NCI-H1436 treated with DMSO at 0.1 percent for 48 hours (cell line): ENCODE data around the gene GRM8.

Experiments
- DNase-seq: peaks from one replicate; lab custom pipeline; 2025; lab: John Stamatoyannopoulos, UW

GRM8 gene

DNA sequence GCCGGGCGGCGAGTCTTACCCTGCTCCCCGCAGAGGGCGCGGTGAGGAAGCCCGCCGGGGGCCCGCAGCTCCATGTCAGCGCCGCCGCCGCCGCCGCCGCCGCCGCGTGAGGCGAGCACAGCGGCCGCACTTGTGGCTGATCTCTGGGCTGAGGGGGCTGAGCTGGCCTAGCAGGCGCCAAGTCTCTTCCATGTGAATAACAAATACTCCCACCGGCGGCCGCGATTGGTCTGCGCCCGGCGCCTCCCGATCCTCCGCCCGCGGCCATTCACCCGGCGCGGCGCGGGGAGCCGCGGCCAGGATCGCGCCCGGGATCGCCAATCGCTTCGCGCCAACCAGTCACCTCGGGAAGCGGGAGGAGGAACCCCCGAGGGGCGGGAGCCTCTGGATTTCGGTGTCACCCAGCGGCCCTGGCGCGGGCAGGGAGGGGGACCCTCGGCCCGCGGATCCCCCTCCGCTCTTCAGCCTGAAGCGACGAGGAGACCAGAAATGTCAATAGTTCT is at the start of gene GRM8:
GRM8 (minus strand) TSS at position 164 of the 503 bp plus-strand sequence.
- DNase-seq = no peak

DNA sequence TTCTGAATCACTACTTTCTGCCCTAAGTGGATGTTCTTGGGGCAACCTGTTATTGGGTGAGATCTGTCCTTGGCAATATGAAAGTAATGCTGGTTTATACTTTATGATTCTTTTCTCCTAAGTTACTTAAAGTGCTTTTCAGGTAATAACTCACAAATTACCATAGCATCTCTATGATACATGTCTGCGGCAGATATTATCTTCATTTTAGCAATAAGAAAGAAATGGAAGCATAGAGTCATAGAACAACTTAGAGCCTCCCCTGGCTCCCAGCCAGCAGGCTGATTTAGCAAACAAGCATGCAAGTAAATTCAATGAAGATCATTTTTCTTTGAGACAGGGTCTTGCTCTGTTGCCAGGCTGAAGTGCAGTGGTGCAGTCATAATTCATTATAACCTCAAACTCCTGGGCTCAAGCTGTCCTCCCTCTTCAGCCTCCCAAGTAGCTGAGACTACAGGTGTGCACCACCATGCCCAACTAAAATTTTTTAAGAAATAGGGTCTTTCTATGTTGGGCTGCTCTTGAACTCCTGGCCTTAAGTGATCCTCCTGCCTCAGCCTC is 38.1 kb upstream of the GRM8 start:
- no peak for DNase-seq

DNA sequence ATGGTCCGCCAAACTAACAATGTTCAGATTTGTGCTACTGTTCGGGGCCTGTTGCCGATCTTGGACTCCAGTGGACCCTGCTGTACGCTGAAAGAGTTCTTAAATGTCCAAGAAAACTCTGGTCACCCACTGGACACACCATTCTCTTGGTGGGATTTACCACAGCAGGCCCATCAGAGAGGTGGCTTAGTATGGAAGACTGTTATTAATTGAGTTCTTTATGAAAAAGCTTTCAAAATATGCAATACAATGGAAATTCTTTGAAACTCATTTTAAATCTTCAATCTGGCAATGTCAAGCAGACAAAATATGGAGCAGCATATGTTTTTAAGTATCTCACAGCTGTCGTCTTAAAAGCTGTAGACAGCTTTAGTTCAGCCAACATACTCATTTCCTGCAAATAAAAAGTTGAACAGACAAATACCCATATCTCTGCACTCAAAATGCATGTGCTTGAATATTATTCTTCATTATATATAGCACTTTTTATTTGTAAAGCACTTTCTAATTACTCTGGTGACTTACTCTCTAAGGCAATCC is 37.4 kb upstream of the GRM8 start:
- no peak for DNase-seq

DNA sequence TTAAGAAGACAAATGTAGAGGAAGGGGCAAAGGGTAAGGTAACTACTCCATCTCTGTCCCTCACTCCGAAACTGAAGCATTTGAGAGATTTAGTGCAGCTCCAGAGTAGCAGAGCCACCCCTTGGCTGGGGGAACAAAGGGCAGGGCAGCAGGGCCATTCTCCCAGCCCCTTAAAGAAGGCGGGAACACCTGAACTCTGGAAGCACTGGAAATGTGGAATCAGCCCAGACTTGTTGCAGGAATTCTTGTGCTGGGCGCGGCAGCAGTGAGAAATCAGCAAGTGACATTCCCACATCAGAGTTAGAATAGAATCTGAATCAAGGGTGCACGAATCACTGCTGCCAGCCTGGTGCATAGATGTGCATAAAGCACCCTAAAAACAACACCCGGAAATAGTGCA is 34.4 kb upstream of the GRM8 start:
- no peak for DNase-seq

DNA sequence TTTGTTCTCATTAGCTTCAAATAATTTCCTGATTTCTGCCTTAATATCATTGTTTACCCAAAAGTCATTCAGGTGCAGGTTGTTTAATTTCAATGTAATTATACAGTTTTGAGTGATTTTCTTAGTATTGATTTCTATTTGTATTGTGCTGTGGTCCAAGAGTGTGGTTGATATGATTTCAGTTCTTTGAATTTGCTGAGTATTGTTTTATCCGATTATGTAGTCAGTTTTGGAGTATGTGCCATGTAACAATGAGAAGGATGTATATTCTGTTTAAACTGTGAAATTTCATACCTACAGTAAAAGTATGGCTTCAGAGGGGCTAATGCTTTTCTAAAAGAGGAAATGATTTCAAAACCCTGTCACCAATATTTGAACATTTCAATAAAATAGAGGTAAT is 17.4 kb upstream of the GRM8 start:
- DNase-seq = no peak

DNA sequence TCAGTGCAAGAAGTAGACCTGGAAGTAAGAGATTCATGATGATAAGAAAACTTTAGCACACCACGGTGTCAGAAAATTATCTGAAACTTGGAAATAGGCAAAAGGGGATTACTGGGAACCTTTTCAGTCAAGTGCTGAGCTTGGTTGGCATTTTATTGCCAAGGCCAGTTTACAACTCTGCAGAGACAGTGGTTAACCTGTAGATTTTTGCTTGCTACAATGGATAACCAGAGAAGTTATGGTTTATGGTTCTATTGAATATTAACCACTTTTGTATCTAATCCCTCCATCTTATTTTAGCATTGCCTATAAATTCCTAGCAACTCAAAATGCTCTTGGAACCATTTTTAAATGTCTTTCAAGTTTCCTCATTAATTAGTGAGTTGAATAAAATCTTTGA is 13.3 kb upstream of the GRM8 start:
- no peak for DNase-seq

DNA sequence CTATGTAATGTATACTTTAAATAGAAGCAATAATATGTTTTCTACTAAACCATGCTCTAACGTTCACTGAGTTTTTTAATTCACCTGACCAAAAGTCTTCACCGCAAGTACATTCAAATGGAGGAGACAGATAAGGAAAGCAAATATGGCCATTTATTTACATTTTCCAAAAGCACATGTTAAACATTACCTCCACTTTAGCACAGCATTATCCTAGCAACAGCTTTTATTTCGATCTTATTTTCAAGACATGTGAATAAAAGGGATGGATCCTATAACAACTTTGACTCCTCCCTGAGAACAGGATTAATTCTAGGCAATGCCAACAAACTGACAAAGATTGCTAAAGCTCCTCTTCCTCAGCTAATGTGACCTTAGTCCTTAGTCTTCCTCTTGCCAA is 11.5 kb upstream of the GRM8 start:
- no peak for DNase-seq

DNA sequence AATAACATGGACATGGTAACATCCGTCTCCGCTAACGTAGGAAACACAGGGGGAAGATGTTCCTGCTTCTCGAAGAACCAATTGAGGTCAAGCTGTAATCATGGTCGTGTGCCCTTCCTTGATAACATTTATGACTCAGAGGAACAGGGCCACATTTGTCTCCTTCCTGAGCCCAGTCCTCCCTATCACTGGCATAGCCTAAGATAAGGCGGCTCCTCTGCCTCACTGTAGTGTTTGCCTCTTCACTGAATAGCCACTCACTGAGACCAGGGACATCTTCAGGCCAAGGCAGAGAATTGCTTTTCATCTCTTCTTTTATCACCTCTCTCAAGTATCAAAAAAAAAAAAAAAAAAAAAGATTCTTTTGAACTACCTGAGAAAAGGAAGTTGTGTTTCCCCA is 5.4 kb upstream of the GRM8 start:
- no peak for DNase-seq

DNA sequence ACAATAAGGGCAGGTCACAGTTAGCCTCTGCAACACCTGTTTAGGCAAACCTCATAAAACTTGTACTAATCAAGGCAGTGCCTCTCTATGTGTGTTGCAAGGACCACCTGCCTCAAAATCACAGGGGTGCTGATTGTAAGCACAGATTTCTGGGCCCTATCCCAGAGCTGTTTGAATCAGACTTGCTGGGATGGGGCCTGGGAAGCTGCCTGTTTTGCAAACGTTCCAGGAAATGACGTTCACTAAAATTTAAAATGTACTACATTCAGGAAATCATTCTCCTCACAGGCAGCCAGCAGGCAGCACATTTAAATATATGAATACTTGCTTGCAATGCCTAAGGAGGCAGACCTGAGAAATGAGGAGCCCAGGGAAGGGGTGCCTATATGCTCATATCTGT is 4.3 kb upstream of the GRM8 start:
- no peak for DNase-seq

DNA sequence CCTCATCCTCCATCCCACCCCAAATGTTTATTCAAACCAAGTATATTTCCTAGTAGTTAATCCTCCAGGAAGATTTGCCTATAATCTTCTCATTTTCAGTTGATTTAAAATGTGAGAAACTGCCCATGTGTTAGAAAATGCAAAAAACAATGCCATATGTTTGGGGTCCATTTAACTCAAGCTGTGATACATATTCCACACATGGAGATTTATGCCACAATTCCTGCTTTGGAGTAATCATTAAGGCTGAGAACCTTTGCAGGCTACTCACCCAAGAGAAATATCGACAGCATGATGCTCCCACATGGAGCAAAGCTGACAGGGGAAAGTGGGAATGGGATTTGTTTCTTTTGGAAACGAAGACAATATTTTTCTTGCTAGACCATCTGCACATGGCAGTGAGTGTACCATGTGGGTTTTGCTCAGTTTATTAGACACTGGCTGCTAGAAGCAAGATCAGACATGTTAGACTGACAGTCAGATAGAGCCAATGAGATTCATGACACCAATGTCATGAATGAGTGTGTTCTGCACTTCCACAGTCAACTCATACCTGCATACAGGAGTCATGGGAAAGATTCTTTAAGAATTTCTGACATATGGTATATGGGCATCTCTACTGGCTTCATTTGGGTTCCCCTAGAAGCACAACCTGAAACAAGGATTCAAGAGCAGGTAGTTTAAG is 3.4 kb upstream of the GRM8 start:
- no peak for DNase-seq

DNA sequence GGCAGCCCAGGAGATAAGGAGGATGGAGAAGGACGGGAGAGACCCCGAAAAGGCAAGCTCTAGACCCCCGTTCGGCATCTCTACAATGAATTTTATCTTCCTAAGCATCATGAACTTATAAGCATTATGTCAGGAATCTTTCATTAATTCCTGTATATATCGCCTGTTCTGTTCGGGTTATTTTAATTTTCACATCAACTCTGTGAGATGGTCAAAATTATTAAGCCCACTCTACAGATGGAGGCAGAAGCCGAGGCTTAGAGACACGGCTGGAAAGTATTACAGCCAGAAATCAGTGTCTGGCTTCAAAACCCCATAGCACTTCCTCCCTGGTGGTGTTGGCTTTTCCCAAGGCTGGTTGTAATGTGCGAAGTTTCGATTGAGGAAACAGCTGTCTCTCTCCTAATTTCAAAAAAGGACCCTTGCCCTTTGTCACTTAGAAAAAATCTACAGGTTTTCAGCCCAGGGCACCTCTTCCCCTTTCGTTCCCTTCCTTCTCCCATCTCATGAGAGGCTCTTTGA is 1.5 kb upstream of the GRM8 start:
- no peak for DNase-seq

DNA sequence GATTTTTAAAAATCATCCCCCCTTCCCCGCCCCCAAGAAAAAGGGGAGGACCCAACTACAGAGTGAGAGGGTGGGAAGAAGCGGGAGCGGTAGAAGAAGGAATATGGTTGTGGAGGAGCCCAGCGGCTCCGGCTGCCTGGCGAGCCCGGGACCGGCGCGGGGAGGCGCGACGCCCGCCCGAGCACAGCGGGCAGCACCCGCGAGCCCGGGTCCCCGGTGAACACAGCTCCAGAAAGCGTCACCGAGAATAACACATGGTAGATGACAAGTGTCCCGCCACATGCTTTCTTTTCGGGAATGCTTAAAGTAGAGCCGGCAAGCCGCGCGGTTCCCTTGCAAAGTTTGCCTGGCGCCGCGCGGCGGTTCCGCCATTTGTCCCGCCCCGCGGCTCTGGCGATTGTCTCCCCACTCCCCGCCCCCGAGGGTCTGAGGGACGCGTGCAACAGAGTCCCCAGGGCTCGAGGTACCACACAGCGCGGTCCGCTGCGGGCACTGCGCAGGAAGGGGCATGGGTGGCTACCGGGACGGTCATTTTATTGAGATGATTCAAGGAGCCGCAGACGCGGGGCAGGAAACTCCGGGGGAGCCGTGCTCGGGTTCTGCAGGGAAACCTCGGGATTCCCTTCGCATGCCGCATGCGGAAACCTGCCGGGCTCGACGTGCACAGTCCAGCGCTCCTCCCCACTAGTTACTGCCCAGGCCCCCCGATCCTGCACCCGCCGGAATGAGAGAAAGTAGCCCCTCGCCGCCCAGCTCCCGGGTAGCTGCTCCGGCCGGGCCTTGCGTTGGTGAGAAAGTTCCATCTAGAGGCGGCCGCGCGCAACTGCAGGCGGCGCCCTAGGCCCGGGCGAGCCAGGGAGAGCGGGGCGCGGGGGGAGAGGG is 781 bp upstream of the GRM8 start:
- peak; percentile 33 for DNase-seq

DNA sequence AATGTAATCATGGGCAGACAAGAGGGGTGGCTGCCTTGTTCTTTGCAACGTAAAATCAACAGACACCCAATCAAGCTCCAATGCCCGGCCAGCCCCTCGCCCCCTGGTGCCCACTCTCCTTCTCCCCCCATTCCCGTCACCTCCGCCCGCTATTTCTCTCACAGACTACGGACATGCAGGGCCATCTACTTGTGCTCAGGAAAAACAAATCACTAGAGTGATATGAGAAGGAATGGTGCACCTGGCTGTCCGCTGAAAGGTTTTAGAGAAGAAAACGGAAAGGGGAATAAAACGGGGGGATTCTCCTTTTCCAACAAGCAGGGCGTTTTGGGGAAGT is 396 bp downstream of the GRM8 start:
- DNase-seq = no peak

DNA sequence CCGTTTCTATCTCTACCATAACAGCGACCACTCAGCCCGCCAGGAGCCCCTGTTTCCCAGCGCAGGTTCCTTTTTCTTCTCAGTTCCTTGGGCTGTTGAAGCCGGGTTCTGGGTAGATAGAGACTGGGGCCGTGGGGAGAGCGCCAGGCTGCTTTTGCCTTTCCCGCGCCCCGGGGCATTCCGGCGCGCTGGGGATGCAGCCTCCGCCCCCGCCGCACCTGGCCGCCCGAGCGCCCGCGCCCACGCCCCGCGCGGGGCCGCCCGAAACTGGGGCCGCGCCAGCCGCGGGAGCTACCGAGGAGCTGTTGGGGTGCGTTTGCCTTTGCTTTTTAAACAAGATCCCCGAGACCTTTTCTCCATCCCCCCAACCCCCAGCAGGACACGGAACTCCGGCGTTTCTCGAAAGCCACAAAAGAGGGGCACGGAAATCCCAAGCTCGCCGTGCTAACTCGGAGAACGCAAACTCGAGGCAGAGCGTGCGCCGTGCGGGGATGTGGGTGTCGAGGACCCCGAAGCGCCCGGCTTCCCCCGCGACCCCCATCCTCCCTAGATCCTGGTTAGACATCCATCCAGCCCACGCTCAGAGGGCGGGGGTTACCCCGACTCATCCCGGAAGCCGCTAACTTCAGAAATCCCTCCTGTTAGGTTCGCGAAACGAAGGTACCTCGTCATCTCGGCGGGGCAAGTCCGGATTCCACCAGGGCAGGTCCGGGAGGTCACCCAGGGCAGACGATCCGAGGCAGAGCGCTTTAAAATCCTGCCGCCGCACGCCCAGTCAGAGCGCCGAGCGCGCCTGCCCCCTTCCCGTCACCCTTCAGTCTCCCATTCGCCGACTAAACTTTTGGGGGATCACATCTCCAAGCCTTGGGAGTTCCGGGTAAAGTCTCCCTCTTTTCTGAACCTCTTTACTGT is 1.0 kb downstream of the GRM8 start:
- DNase-seq = no peak

DNA sequence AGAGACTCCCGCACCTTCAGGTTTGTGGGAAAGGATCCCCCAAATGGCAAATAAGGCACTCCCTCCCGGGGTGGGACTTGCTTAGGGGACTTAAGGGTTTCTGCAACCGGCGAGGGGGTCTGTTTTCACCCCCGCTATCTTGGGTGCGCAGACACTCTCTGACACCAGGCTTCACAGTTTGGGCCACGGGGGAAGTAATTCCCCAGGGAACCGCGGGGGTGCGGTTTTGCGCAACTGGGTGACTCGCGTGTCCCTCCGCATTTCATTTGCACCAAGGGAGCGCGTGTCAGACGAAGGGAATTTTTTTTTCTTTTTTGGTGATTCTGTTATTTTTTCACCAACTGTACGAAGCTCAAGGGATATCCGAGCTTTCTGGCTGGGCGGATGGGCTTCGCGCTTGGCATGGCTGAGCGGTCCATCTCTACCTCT is 1.7 kb downstream of the GRM8 start:
- DNase-seq = no peak

DNA sequence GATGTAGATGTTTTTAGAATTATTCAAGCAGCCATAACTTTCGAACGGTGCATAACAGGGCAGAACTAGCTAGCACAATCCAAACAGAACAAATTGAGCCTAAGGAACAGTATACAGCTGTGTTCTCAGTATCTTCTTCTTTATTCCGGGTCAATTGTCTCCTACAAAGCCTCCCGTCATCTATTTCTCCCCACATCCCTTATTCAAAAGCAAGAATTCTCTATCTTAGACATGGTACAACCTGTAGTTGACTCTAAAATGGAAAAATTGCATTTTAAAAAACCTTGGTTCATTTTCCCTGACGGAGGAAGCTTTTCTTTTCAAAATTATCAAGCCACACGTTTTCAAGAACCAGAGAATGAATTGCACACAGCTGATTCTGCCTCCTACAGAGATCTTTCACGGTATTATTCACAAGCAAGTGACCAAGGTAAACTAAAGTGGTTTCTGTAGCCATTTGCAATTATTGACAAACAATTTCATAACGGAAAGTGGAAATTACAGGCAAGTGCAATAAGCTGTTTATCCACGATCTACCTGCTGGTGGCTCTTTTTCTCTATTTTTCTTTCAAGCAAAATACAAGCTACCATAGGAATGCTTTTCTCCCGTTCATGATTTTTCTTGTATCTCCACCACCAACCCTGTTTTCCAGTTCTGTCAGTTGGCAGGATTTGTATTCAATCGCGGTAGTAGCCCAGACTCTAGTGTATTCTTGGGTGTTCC is 2.3 kb downstream of the GRM8 start:
- DNase-seq = no peak

DNA sequence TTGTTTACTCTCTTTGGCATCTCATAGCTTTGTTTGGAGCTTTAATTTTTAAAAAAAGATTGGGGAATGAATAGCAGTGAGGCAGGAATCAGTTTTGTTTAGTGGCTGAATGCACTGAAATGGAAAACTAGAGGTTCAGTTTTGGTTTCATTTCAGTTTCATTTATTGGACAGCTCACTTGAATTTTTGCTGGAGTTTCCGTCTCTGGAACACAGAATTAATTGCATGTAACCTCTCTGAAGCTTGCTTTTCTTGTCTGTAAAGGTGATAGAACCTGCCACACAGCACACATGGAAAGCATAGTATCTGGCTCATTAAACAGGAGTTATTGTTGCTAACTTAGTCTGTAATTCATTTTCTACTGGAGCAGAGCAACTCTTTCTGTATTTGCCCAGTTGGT is 7.1 kb downstream of the GRM8 start:
- no peak for DNase-seq

DNA sequence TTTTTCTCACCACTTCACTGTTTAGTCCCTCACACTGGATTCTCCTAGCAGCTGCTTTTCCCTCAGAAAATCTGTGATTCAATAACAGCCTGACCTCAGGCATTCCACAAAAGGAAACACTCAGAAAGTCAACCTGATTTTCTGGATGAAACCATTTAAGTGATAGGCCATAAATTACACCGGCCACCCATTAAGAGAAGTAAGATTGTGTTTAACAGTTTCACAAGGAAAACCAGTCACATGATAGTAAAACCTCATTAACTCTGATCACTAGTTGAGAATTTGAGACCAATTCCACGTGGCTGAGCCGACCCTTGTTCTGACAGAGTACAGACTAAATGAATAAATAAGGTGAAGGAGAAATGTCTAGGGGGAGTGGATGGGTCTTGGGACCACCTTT is 7.7 kb downstream of the GRM8 start:
- no peak for DNase-seq

DNA sequence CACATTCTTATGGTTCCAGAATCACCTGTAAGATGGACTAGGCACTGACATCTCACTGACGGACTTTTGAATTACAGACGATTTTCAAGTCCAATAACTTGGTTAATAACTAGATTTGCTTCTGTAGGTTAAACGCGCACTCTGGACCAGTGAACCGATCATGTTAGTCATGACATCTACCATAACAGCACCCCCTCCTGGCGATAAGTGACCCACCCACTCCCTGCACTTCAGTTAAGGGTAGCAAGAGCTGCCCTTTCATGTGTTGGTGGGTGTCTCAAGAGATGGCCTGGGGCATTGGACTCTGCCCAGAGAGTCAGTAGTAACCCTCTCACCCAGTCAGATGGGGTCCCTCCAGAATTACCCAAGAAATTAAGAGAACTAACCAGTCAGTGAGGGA is 12.9 kb downstream of the GRM8 start:
- no peak for DNase-seq

DNA sequence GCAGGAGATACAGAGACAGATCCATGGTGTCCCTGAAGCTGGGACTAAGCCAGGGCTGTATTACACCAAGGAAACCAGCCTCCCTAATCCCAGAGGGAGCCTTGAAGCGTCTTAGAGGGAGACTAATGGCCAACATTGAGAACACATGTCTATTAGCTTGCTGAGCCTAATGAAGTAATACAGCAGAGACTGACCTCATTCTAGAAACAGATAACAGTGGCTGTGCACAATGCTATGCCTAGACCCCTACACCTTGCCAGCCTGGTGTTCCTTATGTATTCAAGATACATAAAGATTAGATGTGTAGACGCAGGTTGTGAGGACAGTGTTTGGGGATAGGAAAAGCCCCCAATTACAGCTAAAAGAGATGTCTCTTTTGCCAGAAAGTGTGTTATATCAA is 19.1 kb downstream of the GRM8 start:
- no peak for DNase-seq

DNA sequence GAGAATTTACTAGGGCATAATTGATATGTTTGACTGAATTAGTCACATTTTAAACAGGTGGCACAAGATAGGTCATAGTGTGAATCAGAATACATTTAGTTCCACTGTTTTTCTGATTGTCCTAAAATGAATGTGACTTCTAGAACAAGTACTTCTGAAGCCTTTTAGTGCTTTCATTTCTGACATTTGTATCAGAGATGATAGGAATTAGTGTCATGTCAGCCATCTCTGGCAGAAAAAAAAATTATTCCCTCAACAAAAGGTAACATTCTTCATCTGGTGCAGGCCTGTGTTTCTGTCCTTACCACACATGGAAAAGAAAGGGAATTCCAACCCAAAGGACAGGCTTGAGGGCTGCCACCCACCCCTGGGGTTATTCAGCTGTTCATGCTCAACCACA is 21.3 kb downstream of the GRM8 start:
- DNase-seq = no peak
